HUES6 (cell line): Measurements from ENCODE around the gene SCARB2.

Source experiments
- H3K27ac ChIP-seq: 2 replicates; pipeline ENCODE4 v1.7.0; 2013; ENCODE audit warnings: low read depth, mild to moderate bottlenecking, low read length, inconsistent platforms
- H3K27me3 ChIP-seq: 2 replicates; pipeline ENCODE4 v1.6.1; 2013; ENCODE audit warnings: low read length; ENCODE audit not compliant: control insufficient read depth, insufficient read depth
- H3K36me3 ChIP-seq: 2 replicates; pipeline ENCODE4 v1.6.1; 2013; ENCODE audit warnings: low read length; ENCODE audit not compliant: control insufficient read depth, insufficient read depth
- H3K4me1 ChIP-seq: 2 replicates; pipeline ENCODE4 v1.6.1; 2013; ENCODE audit warnings: low read length; ENCODE audit not compliant: control insufficient read depth, insufficient read depth
- H3K4me3 ChIP-seq: 2 replicates; pipeline ENCODE4 v1.5.1; 2013; ENCODE audit warnings: low read depth, low read length
- H3K9ac ChIP-seq: one replicate; pipeline ENCODE4 v1.6.1; 2013; ENCODE audit warnings: mild to moderate bottlenecking, low read length
- H3K9me3 ChIP-seq: 2 replicates; pipeline ENCODE4 v1.6.1; 2013; ENCODE audit warnings: low read depth, low read length; ENCODE audit not compliant: control insufficient read depth, insufficient read depth

The SCARB2 gene

GRCh38 chr4:76213415-76214176, at the start of gene SCARB2:
Gene SCARB2 (minus strand): TSS chr4:76213824. CDS start chr4:76213543, 281 bp downstream.
- H3K27me3 ChIP-seq, result no peaks in the 10 kb centered on the region
- peak within 1 kb of the TSS; percentile 58 for H3K9ac ChIP-seq
- no peaks in the 10 kb centered on the region for H3K9me3 ChIP-seq
- H3K4me3 ChIP-seq, result peak within 1 kb of the TSS; percentile 89
- peaks cover 27% of the 10 kb centered on the region for H3K4me1 ChIP-seq
- H3K36me3 ChIP-seq, result no peaks in the 10 kb centered on the region
- H3K27ac ChIP-seq, result peak within 1 kb of the TSS; percentile 46; the same call in 1 of the 2 replicates

GRCh38 chr4:76260571-76260970, 46.9 kb upstream of the SCARB2 start:
- Histone ChIP-seq H3K4me3 (no peak overlapping the region), H3K27me3 (no peaks in the 10 kb centered on the region), H3K9me3 (no peaks in the 10 kb centered on the region), H3K9ac (no peak overlapping the region), H3K27ac (no peak overlapping the region), H3K4me1 (no peaks in the 10 kb centered on the region), H3K36me3 (no peaks in the 10 kb centered on the region)

- no peak overlapping the region for H3K27ac ChIP-seq
- no peak overlapping the region for H3K9ac ChIP-seq
- H3K4me1 ChIP-seq, result no peaks in the 10 kb centered on the region
- H3K4me3 ChIP-seq, result no peak overlapping the region
- H3K36me3 ChIP-seq, result no peaks in the 10 kb centered on the region
- H3K9me3 ChIP-seq, result no peaks in the 10 kb centered on the region
- peaks cover 20% of the 10 kb centered on the region for H3K27me3 ChIP-seq
Measured at GRCh38 chr4:76257824-76258223, 44.2 kb upstream of the SCARB2 start.

- Histone ChIP-seq H3K4me1 (no peaks in the 10 kb centered on the region), H3K27ac (no peak overlapping the region), H3K4me3 (no peak overlapping the region), H3K36me3 (no peaks in the 10 kb centered on the region), H3K9me3 (no peaks in the 10 kb centered on the region), H3K27me3 (peaks cover 28% of the 10 kb centered on the region), H3K9ac (no peak overlapping the region)
Measured at GRCh38 chr4:76256968-76257367, 43.3 kb upstream of the SCARB2 start.

- no peak overlapping the region for H3K9ac ChIP-seq
- no peak overlapping the region for H3K4me3 ChIP-seq
- H3K9me3 ChIP-seq, result no peaks in the 10 kb centered on the region
- no peaks in the 10 kb centered on the region for H3K36me3 ChIP-seq
- no peak overlapping the region for H3K27ac ChIP-seq
- H3K4me1 ChIP-seq, result peaks cover 2% of the 10 kb centered on the region
- peaks cover 38% of the 10 kb centered on the region for H3K27me3 ChIP-seq
Measured at GRCh38 chr4:76256032-76256431, 42.4 kb upstream of the SCARB2 start.

GRCh38 chr4:76253511-76253910, 39.9 kb upstream of the SCARB2 start:
- Histone ChIP-seq H3K4me3 (no peak overlapping the region), H3K27me3 (peaks cover 54% of the 10 kb centered on the region), H3K27ac (no peak overlapping the region), H3K9ac (no peak overlapping the region), H3K36me3 (no peaks in the 10 kb centered on the region), H3K4me1 (peaks cover 9% of the 10 kb centered on the region), H3K9me3 (no peaks in the 10 kb centered on the region)

GRCh38 chr4:76252271-76252653, 38.6 kb upstream of the SCARB2 start:
- H3K9ac ChIP-seq, result no peak overlapping the region
- no peaks in the 10 kb centered on the region for H3K36me3 ChIP-seq
- peak overlapping the region; percentile 58 for H3K4me3 ChIP-seq
- H3K27me3 ChIP-seq, result peaks cover 54% of the 10 kb centered on the region
- H3K27ac ChIP-seq, result no peak overlapping the region
- no peaks in the 10 kb centered on the region for H3K9me3 ChIP-seq
- H3K4me1 ChIP-seq, result peaks cover 9% of the 10 kb centered on the region

GRCh38 chr4:76251441-76252270, 38.0 kb upstream of the SCARB2 start, which contains the start of gene FAM47E:
Gene FAM47E (plus strand): TSS chr4:76251721. CDS start chr4:76251747, 26 bp downstream.
- no peaks in the 10 kb centered on the region for H3K36me3 ChIP-seq
- H3K9ac ChIP-seq, result peak within 1 kb of the TSS; percentile 3
- H3K27me3 ChIP-seq, result peaks cover 54% of the 10 kb centered on the region
- no peak within 1 kb of the TSS for H3K27ac ChIP-seq
- no peaks in the 10 kb centered on the region for H3K9me3 ChIP-seq
- peaks cover 9% of the 10 kb centered on the region for H3K4me1 ChIP-seq
- H3K4me3 ChIP-seq, result peak within 1 kb of the TSS; percentile 58

GRCh38 chr4:76250962-76251361, 37.3 kb upstream of the SCARB2 start:
- Histone ChIP-seq H3K4me1 (peaks cover 9% of the 10 kb centered on the region), H3K36me3 (no peaks in the 10 kb centered on the region), H3K4me3 (peak overlapping the region; percentile 58), H3K9me3 (no peaks in the 10 kb centered on the region), H3K27me3 (peaks cover 54% of the 10 kb centered on the region), H3K27ac (no peak overlapping the region), H3K9ac (peak overlapping the region; percentile 3)

- H3K4me3 ChIP-seq, result no peak overlapping the region
- no peak overlapping the region for H3K27ac ChIP-seq
- peaks cover 9% of the 10 kb centered on the region for H3K4me1 ChIP-seq
- H3K36me3 ChIP-seq, result no peaks in the 10 kb centered on the region
- H3K9me3 ChIP-seq, result no peaks in the 10 kb centered on the region
- peaks cover 24% of the 10 kb centered on the region for H3K27me3 ChIP-seq
- H3K9ac ChIP-seq, result no peak overlapping the region
Measured at GRCh38 chr4:76246852-76247251, 33.2 kb upstream of the SCARB2 start.

- Histone ChIP-seq H3K27me3 (peaks cover 16% of the 10 kb centered on the region), H3K4me3 (no peak overlapping the region), H3K4me1 (peaks cover 6% of the 10 kb centered on the region), H3K36me3 (no peaks in the 10 kb centered on the region), H3K9ac (no peak overlapping the region), H3K9me3 (no peaks in the 10 kb centered on the region), H3K27ac (no peak overlapping the region)
Measured at GRCh38 chr4:76246025-76246424, 32.4 kb upstream of the SCARB2 start.
